ENCODE data around the gene SMAD1.

Gene SMAD1
- 0.66 to 2.0 reads per million in 2 experiments for total RNA-seq

DNA sequence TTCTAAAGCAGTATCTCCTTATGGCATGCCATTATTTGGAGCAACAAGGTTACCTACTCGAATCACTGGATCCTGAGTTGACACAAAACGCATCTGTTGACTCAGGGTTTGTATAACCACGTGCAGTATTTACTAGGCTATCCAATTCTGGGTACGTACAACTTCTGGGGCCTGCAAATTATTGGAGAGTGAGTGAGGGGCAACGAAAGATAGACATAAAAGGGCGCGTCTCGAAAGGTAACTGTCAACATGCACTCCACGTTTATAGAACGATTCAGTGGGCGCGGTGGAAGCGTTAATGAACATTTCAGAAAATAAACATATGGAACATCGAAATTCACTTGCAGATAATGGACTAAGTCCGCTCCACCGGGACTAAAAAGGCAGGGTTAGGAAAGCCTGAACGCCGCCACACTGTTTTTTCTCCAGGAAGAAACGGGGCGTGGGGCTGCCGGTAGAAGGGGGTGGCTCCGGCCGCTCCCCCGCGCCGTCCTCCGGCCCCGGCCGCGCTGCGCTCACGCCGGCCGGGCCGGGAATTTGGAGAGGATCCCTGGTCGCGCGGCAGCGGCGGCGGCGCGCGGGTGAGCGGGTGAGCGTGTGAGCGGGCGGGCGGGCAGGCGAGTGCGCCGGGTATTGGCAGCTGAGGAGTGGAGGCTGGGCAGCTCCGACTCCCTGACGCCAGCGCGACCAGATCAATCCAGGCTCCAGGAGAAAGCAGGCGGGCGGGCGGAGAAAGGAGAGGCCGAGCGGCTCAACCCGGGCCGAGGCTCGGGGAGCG is at the start of gene SMAD1:
TSS of gene SMAD1 (plus strand) at position 690 of the 778 bp plus-strand sequence. CDS start 32,761 bp downstream, outside the sequence.
- DNase-seq (ENCODE audit: low read depth), result no peak

DNA sequence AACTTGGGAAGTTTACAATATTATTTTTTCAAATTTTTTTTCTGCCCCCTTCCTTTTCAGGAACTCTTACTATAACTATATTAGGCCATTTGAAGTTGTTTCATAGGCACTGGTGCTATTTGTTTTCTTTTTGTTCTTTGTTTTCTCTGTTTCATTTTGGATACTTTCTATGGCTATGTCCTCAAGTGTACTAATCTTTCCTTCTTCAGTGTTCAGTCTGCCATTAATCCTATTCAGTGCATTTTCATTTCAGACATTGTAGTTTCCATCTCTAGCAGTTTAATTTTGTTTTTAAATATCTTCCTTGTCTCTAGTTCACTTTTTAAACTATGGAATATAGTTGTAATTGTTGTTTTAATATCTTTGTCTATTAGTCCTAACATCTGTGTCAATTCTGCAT is 48.0 kb upstream of the SMAD1 start:
- DNase-seq (ENCODE audit: low read depth), result no peak

DNA sequence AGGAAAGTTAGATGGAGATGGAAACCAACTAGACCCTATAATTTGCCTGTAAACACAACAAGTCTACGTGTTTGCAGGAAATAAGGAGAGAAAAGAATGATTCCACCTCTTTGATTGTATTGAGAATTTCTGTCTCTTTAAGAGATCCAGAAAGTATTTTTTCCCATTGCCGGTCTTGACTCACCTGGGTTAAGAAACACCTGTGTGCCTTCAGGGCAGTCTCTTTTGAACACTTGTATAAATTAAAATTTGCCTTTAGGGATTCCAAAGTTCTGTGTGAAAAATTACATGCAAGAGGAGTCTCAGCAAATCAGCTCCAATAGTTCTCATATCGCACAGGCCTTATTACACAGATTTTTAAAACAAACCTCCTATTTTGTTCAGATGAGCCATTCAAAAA is 46.0 kb upstream of the SMAD1 start:
- DNase-seq (ENCODE audit: low read depth), result no peak

DNA sequence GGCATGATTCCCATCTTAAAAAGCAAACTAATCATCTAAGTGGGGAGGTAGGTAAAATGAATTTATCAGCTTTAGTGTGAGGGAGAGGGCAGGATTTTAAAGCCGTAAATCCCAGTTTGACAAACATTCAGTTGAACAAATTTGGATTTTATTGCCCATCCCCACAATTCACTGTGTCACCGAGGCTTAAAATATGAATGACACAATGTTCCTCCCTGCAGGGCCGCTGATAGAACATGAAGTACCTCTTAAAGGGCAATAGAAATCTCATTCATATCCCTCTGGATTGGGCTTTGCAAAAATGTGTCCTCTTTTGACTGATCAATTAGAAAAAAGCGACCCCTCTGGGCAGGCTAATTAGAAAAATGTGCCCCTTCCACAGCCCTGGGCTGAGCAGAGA is 45.5 kb upstream of the SMAD1 start:
- no peak for DNase-seq (ENCODE audit: low read depth)

DNA sequence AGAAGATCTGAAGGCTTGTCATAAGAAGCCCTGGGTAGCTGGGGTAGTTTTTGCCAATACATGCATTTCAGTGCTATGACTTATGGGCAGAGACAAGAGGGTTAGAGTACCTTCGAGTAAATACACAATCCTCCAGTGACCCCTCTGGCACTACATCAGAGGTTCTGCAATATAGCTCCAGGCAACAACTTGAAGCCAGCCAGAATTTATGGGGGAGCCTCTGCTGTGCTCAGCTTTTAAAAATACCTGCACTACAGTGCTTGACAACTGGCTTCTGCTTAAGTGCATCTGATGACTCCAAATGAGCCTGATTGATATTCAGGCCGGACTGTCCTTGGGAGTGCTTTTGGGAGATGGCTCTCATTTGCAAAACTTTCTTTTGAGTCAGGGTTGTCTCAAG is 44.9 kb upstream of the SMAD1 start:
- DNase-seq (ENCODE audit: low read depth), result no peak

DNA sequence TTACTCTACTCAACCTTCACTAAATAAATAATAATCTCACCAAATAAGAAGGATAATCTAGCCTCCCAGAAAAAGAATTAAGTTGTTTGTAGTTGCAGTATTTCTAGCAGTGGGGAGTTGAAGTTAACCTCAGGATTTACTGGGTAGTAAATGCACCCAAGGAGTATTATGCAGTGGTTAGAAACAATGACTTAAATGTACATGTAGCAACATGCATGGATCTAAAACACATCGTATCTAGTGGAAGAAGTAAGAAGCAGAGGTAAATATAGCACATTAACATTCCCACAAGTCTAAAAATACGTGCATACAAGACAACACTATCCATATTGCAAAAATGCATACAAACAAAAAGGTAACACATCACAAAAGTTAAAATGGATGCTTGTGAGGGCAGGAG is 44.2 kb upstream of the SMAD1 start:
- DNase-seq (ENCODE audit: low read depth), result no peak

DNA sequence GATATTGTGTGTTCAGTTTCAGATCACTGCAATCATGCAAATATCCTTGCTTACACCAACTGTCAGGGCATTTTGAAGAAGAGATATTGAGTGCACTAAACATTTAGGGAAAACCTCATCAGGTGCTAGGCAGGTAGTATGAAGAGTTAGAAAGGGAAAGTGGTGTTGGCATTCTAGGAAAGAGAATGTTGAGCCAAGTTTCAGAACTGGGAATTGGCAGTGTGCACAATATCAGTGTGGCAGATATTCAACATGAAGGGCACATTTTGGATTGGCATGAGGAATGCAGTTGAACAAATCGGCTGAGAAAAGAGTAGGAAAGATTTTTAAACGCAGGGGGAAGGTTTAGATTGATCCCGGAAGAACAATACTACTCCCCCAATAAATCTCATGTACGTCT is 43.4 kb upstream of the SMAD1 start:
- no peak for DNase-seq (ENCODE audit: low read depth)

DNA sequence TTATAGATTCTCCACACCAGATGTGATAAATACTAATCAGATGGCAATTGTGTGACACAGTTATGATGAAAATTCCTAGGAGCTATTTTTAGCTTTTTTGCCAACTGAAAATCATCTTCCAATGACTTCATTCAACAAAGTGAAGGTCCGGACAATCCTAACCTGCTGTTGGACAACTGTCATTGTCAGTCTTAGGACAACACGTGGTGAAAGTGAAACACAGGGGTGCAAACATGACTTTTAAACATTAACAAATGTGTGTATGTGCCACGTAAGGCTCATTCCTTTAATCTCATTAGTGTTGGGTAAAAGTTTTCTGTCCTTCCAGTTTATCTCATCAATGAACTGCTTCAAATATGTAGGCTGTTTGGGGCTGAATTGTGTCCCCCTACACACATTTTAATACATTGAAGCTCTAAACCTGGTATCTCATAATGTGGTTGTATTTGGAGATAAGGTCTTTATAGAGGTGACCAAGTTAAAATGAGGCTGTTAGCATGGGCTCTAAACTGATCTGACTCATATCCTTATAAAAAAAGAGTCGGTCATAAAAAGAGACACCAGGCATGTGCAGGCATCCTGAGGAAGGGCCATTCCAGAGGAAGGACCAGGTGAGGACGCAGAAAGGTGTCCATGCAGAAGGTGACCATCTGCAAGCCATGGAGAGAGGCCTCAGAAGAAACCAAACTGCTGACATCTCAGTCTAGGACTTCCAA is 41.2 kb upstream of the SMAD1 start:
- no peak for DNase-seq (ENCODE audit: low read depth)

DNA sequence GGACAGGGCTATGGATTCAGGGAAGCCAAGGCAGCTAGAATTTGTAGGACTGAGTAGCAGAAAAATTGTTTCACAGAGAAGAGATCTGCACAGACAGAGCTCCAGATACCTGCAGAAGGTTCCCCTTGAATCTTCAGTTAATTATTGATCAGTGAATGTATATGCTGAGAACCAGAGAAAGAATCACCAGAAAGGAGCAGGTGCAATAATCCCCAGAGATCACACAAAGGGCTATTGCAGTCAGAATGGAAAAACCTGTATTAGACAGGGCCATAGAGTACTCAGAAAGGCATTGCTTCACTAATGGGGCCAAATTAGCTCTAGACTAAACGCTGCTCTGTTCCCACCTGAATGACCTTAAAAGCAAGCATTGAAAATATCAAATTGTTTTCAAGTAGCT is 35.5 kb upstream of the SMAD1 start:
- no peak for DNase-seq (ENCODE audit: low read depth)

DNA sequence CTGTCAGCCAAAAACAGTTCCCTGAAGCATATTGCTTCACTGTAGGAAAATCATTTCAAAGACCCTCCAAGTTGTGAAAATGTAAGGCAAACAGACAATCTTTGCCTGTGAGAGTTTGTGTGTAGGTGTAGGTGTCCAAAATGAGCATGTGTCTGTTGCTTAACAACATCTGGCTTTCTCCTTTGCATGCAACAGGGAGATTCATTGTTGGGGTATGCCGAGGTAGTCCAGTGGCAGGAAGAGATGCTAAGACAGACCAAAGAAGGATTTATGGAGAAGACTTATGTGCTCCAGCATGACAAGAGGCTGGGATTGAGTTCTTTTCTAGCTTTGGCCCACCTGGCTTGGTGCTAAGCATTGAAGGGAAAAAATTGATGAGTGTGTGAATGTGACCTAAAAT is 29.8 kb upstream of the SMAD1 start:
- no peak for DNase-seq (ENCODE audit: low read depth)

DNA sequence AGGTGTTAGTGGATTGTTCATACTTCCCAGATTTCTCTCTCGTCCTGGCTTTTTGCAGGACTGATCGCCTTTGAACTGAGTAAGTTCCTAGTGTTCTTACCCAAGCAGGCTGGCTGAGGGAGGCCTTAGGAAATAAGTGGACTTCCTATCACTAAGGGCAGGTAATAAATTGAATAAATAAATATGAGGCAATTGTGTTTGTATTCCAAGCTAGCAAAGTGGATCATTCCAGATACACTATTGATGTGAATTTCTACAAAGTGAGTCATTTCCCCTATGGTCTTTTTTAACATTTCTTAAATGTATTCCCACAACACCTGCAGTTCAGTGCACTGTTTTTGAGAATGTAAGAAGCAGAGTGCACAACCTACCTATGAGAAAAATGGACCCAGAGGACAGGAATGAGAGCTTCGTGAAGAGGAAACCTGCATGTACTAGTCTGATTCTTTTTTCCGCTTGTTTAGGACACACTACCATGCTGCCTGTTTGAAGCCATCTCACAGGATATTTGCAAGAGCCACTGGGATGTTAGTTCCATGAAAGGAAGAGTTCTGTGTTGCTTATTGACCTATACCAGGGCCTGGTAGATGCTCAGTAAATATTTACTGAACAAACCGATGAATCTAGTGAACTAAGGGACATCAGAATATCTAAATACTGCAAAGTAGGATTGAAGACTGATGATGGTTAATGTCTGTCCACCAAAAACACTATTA is 29.0 kb upstream of the SMAD1 start:
- DNase-seq (ENCODE audit: low read depth), result no peak

DNA sequence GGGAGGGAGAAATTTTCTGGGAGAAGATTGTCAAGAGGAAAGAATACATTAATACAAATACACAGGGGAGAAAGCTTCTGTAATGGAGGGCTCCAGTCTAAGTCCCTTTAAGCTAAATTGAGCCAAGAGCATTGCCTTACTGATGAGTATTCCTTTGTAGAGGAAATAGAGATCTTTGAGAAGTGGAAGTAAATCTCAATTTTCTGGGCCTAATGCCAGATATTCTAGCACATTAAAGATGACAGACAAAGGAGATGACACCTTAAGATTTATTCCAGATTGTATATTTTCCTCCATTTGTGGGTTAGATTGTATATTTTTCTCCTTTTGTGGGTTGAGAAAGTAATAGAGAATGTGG is 28.5 kb upstream of the SMAD1 start:
- DNase-seq (ENCODE audit: low read depth), result no peak

DNA sequence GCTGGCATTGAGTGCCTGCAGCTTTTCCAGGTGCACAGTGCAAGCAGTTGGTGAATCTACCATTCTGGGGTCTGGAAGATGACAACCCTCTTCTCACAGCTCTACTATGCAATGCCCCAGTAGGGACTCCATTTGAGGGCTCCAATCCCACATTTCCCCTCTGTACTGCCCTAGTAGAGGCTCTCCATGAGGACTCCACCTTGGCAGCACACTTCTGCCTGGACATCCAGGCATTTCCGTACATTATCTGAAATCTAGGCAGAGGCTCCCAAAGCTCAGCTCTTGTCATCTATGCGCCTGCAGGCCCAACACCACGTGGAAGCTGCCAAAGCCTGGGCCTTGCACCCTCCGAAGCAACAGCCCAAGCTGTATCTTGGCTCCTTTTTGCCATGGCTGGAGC is 8.4 kb upstream of the SMAD1 start:
- DNase-seq (ENCODE audit: low read depth), result no peak

DNA sequence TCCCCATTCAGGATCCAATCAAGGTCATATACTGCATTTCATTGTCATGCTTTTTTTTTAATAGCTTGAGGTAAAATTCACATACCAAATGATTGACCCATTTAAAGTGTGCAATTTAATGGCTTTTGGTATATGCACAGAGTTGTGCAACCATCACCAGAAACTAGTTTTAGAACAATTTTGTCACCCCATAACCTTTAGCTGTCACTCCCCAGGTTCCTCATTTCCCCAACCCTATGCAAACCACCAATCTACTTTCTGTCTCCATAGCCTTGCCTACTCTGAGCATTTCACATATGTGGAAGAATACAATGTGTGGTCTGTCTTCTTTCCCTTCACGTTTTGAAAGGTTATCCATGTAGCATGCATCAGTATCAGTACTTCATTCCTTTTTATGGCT is 1.4 kb upstream of the SMAD1 start:
- no peak for DNase-seq (ENCODE audit: low read depth)

DNA sequence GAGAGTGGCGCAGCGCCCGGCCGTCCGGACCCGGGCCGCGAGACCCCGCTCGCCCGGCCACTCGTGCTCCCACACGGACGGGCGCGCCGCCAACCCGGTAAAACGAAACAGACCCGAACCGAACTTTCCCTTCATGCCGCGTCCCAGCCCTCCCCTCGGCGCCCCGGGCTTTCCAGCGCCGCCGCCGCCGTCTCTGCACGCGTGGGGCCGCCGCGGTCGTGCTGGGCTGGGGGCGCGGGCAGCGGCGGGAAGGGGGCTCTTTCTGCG is 222 bp downstream of the SMAD1 start:
- no peak for DNase-seq (ENCODE audit: low read depth)

DNA sequence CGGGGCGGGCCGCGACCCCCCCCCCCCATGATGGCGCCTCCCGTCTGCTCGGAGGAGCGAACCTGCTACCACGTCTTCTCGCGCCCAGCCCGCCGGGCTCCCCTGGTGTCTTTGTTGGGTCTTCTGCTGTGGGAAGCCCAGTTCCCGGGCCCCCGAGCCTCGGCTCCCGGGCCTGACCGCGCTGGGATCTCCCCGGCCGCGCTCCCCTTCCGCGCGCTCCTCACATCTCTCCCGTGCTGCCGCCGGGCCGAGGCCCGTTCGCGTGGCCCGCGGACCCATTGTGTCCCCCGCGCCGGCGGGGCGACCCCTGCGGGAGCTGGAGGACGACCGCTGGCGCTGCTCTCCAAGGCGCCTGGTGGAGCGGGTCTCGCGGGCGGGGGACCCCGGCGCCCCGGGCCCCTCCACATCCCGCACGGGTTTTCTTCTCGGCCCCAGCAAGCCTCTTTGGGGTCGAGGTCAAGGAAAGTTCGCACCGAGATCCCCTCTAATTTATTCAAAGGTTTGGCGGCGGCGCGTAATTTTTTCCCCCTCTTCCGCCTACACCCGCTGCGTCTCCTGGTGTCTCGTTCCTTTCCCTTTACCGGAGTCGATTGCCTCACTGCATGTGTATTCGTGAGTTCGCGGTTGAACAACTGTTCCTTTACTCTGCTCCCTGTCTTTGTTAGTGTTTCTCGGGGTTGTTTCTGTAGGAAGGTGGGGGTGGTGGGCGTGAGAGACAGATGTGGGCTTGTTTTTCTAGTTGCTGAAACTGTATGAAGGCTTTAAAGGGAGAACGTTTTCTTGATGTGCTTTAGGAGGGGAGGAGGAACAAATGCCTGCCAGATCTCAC is 770 bp downstream of the SMAD1 start:
- DNase-seq (ENCODE audit: low read depth), result no peak

DNA sequence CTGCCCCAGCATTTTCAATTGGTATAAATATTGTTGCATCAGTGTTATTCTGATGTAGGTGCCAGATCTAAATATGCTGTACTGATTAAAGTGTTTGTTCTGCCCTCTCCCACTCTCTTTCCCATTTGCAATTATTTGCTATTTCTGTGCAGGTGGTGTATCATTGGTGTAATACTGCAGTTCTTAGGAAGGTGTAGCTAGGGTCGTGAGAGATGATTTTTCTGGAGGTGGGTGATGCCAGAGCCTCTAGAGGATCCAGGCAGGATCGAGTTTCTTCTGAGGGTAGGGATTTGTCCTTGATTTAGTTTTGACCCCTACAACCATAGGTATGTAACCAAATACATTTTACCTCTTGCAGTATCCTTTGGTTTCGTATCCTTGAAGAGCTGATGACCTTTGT is 1.9 kb downstream of the SMAD1 start:
- DNase-seq (ENCODE audit: low read depth), result no peak

DNA sequence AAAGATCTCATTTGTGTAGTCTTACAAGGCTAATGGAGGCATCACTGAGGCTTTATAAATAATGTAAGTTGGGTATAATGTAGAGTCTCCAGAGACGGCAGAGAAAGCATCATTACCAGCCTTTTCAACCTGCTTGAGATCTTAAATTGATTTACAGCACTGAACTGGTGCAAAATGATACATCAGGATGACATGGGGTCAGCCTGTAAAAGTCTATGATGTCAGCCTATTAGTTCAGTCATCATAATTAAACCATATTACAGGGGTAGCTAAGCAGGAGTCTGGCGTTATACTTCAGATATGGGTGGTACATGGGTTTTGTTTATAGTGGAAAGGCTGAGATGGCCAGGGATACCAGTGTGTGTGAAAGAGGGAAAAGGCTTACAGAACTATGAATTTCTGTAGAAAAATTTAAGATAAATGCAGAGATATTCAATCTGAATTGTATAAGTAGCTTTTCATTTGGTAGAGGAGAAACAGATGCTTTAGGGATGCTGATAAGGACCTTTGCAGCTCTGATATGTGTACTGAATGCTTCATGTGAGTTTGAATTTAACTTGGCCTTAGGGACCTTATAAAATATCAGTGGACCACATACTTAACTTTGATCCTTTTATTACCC is 2.7 kb downstream of the SMAD1 start:
- no peak for DNase-seq (ENCODE audit: low read depth)

DNA sequence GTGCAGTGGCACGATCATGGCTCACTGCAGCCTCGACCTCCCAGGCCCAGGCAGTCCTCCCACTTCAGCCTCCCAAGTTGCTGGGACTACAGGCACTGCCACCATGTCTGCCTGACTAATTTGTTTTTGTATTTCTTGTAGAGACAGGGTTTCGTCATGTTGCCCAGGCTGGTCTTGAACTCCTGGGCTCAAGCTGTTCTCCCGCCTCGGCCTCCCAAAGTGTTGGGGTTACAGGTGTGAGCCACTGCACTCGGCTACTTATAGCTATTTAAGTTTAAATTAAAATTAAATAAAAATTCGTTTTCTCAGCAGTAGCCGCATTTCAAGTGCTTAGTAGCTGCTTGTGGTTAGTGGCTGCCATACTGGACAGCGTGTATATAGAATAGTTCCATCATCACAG is 3.5 kb downstream of the SMAD1 start:
- DNase-seq (ENCODE audit: low read depth), result no peak

DNA sequence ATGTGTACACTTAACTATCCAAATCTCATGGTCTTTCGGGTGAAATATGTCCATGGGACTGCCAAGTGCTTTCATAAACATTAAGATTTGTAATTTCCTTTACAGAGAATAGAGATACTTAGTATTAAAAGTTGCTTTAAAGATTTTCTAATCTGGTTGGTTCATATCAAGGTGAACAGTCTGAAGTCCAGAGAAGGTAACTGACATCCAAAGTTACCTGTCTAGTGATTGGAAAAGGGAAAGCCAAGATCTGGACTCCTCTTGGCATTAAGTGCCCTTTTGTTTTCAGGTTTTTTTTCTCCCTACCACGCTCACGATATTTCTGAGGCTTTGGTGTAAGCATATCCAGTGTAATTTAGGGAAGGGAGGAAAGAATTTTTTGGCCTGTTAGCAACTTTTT is 5.0 kb downstream of the SMAD1 start:
- no peak for DNase-seq (ENCODE audit: low read depth)

DNA sequence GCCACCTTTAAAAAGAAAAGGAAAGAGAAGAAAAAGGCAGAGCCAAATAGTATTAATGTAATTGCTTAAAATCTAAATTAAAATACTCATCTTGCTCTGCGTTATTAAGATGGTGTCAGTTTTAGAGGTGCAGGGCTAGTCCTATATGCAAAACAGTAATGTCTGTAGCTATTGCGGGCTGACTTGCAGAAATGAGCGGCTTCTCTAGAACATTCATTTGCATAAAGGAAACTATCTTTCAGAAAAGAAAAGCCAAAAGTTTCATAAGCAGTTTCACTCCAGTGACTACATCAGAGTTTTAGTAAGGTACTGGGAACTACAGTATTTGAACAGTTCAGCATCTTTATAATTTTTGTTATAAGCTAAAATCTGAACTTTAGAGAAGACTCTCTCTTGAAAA is 6.0 kb downstream of the SMAD1 start:
- DNase-seq (ENCODE audit: low read depth), result no peak

DNA sequence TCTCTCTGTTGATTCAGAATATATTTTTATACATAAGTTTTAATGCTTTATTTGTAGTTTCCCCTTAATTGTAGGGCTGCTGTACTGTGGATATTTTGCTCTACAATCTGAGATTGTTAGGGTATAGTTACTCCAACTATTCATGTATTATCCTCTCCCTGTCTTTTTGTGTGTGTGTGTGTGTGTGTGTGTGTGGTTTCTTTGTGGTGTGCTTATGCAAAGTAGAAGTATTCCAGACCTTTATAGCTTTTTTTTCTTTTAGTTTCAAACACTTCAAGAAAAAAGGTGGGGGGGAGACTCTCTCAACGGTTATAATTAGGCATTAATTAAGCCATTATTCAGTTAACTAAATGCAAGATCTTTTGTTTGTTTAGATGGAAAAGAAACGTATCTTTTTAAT is 6.7 kb downstream of the SMAD1 start:
- no peak for DNase-seq (ENCODE audit: low read depth)
